NCI-H146 treated with DMSO at 0.1 percent for 48 hours (cell line): ENCODE results near the gene SOX1.

Source experiments
- DNase-seq: peaks from one replicate; lab custom pipeline; 2025; ENCODE audit not compliant: unreplicated experiment; lab: John Stamatoyannopoulos, UW

Gene SOX1

GRCh38 chr13:112058519-112058873 lies 8.5 kb upstream of the SOX1 start:
- no peak for DNase-seq

DNA sequence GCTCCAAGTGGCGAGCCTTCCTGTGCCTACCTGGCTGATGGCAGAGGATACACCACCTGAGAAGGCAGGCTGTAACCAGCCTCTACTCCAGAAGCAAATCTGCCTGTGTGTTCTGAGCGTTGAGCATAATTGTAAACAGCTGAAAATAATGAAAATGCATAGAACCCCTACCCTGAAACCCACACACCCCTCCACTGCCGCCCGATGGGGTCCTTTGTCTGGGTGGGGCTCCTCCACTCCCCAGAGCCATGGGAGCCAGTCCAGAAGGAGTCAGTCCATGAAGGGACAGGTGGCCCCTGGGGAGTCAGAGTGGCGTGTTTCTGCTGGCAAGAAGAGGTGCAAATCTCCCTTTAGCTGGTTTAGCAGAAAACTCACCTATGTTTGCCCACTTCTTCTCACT lies 8.0 kb upstream of the SOX1 start:
- no peak for DNase-seq

DNA sequence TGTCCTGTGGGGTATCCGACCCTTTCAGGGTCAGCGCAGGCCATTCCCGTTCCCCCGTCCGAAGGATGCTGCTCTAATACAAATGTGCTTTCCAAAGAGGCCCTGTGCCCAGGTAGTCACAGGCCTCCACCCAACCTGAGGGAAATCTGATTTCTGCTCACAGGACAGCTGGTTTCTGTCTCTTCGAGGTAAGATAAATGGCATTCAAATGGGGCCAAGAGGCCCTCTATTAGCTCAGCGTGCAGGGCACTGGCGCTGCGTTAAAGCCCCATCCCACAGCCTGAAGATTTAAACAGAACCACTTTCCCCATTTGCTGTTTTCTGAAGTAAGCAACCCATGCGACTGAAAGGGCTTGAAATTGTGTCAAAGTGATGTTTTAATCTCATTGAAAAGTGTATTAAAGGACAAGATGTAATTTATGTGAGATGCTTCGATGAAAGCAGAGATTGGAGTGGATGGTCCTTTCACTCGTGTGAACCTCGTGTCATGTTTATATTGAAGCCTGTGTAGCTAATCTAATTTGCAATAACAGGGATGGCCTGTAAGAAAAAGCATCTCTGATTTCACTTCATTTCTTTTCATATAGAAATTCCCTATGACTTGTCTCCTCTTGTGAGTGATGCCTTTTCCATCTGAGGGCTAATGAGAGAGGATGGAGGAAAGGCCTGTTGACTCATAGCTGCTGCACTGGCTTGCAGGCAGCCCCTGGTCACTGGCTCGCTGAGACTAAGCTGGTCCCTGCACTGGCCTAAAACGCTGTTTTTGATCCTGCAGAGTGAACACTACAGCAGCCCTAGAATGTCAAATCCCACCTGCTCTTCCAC lies 7.3 kb upstream of the SOX1 start:
- no peak for DNase-seq

DNA sequence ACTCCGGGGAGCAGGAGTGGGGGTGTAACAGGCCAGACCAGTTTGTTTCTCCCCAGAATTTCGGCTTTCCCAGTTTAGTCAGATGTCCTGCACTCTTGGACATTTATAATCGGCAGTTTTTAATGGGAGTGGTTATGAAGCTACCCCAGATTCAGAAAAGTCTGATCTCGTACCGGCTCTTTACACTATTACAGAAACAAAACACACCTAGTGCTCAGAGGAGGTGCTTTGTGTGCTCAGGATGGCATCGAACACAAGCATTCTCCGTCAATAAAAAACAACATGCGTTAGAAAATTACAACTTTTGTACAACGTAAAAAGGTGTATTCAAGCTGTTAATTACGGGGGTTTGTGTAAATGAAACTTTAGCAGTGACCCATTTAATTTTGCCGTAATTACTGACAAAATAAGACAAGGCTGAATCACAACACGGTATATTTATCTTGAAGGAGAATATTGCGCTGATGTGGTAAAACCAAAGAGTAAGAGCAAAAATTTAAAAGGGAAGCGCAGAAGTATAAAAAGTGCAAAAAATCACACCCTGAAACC lies 6.6 kb upstream of the SOX1 start:
- DNase-seq, result no peak

GRCh38 chr13:112060899-112061366 lies 6.0 kb upstream of the SOX1 start:
- no peak for DNase-seq

DNA sequence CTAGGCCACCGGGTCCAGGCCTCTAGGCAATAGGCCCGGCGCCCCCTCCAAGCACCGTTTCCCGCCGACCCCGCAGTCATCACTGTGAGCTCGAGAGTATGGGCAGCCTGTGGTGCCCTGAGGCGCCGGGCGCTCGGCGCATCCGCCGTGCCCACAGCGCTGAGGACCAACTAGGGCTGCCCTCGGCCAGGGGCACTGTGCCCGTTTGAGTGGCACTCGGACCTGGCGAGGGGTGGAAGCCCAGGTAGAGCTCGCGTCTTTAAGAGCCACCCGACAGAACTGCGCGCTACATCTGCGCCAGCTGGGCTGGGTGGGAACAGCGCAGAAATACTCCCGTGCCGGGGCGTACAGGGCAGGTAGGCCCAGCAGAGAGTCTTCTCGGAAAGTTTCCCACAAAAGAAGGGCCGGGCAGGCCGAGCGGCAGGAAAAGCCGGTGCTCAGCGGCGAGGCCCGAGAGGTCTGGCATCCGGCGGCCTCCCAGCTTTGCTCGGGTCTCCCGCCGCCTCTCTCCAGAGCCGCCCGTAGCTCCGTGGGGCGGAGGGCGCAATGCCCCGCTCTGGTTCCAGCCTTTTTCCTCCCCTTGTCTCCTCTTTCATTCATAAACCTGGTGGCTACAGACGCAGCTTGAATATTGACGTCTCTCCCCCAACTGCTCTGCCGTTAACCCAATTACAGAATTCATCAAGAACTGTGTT lies 5.4 kb upstream of the SOX1 start:
- no peak for DNase-seq

GRCh38 chr13:112062072-112062567 lies 4.8 kb upstream of the SOX1 start:
- DNase-seq, result no peak

- DNase-seq, result no peak
Observed at GRCh38 chr13:112062571-112063570, 4.1 kb upstream of the SOX1 start.

GRCh38 chr13:112063807-112064206 lies 3.1 kb upstream of the SOX1 start:
- no peak for DNase-seq

DNA sequence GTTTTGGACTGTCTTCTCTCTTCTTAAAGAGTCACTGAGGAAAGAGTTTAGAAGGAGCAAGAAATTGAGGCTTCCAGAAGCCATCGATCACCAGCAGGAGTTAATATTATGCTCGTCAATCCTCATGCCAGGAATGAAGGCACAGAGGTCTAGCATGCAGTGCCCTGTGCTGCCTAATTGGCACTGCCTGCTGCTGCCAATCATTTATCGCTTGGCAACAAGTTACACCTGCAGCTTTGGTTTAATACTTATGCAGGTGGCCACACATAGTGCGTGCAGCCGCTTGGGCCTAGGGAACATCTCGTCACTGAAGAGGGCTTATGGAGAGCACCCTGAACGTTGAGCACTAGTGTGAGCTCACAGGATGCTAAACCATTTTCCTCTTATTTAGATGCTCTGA lies 2.7 kb upstream of the SOX1 start:
- no peak for DNase-seq

- no peak for DNase-seq
Observed at GRCh38 chr13:112065521-112065866, 1.5 kb upstream of the SOX1 start.

DNA sequence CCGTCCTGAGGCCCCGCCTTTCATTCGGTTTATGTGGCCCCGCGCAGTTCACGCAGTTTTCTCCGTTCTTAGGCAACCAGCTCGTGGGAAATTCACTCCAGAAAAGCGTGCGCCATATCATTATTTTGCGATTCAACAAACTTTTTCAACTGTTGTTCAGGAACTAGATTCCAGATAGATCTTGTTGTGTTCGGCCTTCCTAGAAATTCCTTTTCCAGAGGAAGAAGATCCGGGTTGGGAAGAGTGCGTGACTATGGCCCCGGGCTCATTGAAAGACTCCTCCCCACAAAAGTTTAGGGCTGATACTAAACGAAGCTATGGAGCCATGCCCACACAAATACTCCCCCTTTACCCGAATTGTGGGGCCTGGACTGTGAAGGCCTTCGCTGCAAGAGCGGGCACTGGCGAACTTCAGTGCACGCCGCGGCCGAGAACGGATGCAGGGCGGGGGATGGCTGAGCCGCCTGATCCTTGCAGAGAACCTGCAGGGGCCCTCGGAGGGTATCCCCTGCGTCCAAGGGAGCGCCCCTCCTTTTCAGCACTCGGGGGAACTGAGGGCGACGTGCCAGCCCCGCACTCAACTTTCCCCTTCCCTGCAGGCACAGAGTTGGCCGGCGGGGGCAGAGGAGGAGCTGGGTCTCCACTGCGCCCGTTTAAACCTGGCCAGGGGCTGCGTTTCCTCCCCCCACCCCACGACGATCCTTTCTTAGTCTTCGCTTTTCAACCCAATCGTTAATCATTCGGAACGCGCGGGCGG lies 904 bp upstream of the SOX1 start:
- DNase-seq, result no peak

DNA sequence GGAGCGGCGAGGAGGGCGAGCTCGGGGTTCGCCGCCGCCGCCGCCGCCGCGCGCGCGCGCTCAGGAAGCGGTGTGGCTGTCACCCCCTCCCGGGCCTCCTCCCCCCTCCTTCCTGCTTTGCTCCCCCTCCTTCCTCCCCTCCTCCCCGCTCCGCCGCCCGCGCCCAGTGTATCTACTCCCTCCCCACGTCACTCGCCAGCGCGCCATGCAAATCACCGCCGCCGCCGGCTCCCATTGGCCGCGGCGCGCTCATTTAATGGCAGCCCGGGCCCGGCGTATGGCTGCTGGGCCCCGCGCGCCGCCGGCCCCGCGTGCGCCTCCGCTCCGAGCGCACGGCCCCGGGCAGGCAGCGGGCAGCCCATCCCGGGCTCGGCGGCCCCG lies 335 bp upstream of the SOX1 start:
- peak; percentile 52 for DNase-seq

DNA sequence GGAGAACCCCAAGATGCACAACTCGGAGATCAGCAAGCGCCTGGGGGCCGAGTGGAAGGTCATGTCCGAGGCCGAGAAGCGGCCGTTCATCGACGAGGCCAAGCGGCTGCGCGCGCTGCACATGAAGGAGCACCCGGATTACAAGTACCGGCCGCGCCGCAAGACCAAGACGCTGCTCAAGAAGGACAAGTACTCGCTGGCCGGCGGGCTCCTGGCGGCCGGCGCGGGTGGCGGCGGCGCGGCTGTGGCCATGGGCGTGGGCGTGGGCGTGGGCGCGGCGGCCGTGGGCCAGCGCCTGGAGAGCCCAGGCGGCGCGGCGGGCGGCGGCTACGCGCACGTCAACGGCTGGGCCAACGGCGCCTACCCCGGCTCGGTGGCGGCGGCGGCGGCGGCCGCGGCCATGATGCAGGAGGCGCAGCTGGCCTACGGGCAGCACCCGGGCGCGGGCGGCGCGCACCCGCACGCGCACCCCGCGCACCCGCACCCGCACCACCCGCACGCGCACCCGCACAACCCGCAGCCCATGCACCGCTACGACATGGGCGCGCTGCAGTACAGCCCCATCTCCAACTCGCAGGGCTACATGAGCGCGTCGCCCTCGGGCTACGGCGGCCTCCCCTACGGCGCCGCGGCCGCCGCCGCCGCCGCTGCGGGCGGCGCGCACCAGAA lies 1.1 kb downstream of the SOX1 start:
- no peak for DNase-seq

- no peak for DNase-seq
Observed at GRCh38 chr13:112068540-112069060, 1.7 kb downstream of the SOX1 start.

GRCh38 chr13:112069061-112069844 lies 2.3 kb downstream of the SOX1 start:
- DNase-seq, result no peak

GRCh38 chr13:112069845-112070251 lies 2.9 kb downstream of the SOX1 start:
- no peak for DNase-seq

- DNase-seq, result no peak
Observed at GRCh38 chr13:112071102-112071722, 4.3 kb downstream of the SOX1 start.
